Activated CD8-positive, alpha-beta T cell treated with anti-CD3 and anti-CD28 coated beads, Interleukin-2, amount 10 ng/mL, durations not matched to agents 7 days and 5 days (primary cell): ENCODE data around the gene XAGE1A. TPM values are rescaled to one million over a fixed set of nuclear protein-coding genes. Genes with fewer than 3 reads are reported as not detected.
"Not testable (repeated sequence)": the region's sequence is repeated elsewhere in the genome, so short reads cannot be mapped to it uniquely, and the experiment has no call there.

ENCODE experiments used
- ATAC-seq: fragments of 150-1000 bp; cut with Tn5 transposase; one replicate; pipeline ENCODE4 v1.10.0; 2021; ENCODE audit warnings: moderate library complexity
- CTCF ChIA-PET: fragments of 350-600 bp; sonication (Branson Sonifier 250); formaldehyde crosslinking; loops from one replicate; lab custom pipeline; 2021; ENCODE audit warnings: antibody characterized with exemption; lab: Charles Lee
- POLR2A ChIA-PET: fragments of 350-600 bp; sonication (Branson Sonifier 250); formaldehyde crosslinking; loops from one replicate; lab custom pipeline; 2021; ENCODE audit warnings: antibody characterized with exemption; lab: Charles Lee
- DNase-seq: peaks from one replicate; pipeline ENCODE4 v3.0.0-alpha.2; 2020
- H3K27ac Mint-ChIP-seq: one replicate; pipeline ENCODE4 v1.8.0; 2021; ENCODE audit warnings: mild to moderate bottlenecking, mixed read lengths
- H3K27me3 Mint-ChIP-seq: one replicate; pipeline ENCODE4 v1.8.0; 2021; ENCODE audit warnings: low read depth, mixed read lengths
- H3K36me3 Mint-ChIP-seq: one replicate; pipeline ENCODE4 v1.8.0; 2021; ENCODE audit warnings: low read depth, mixed read lengths
- H3K4me1 Mint-ChIP-seq: one replicate; pipeline ENCODE4 v1.8.0; 2021; ENCODE audit warnings: low read depth, mixed read lengths
- H3K4me3 Mint-ChIP-seq: one replicate; pipeline ENCODE4 v1.8.0; 2021; ENCODE audit warnings: mild to moderate bottlenecking, mixed read lengths
- H3K9me3 Mint-ChIP-seq: one replicate; pipeline ENCODE4 v1.8.0; 2022; ENCODE audit warnings: mixed read lengths; ENCODE audit not compliant: insufficient read depth
- total RNA-seq, 2 experiments: library from RNA; stranded (reverse); gene quantifications; one replicate each; pipeline ENCODE4 v1.2.3, GENCODE V29; 2021

XAGE1A gene
- total RNA-seq, 2 experiments from 2014 or later = not detected

GRCh38 chrX:52542311-52542710 is 46.7 kb downstream of the XAGE1A start:
- ATAC-seq = no peak
- no peak for DNase-seq

GRCh38 chrX:52544147-52544840 is 48.7 kb downstream of the XAGE1A start:
- no peak overlapping the region for H3K4me3 Mint-ChIP-seq
- H3K27me3 Mint-ChIP-seq = peaks cover 3% of the 10 kb centered on the region
- DNase-seq = no peak
- POLR2A ChIA-PET = no interaction called here
- no peaks in the 10 kb centered on the region for H3K36me3 Mint-ChIP-seq
- H3K9me3 Mint-ChIP-seq = no peaks in the 10 kb centered on the region
- H3K4me1 Mint-ChIP-seq = no peaks in the 10 kb centered on the region
- CTCF ChIA-PET = no interaction called here
- no peak overlapping the region for H3K27ac Mint-ChIP-seq
- no peak for ATAC-seq

More at GRCh38 chrX:52542311-52542710, 46.7 kb downstream of the XAGE1A start:
- H3K4me1 Mint-ChIP-seq = no peaks in the 10 kb centered on the region
- H3K27ac Mint-ChIP-seq = no peak overlapping the region
- no peaks in the 10 kb centered on the region for H3K9me3 Mint-ChIP-seq
- no peak overlapping the region for H3K4me3 Mint-ChIP-seq
- peaks cover 3% of the 10 kb centered on the region for H3K27me3 Mint-ChIP-seq
- POLR2A ChIA-PET = no interaction called here
- CTCF ChIA-PET = no interaction called here
- H3K36me3 Mint-ChIP-seq = no peaks in the 10 kb centered on the region

GRCh38 chrX:52548769-52549168 is 53.2 kb downstream of the XAGE1A start:
- H3K27ac Mint-ChIP-seq, H3K27me3 Mint-ChIP-seq, H3K4me1 Mint-ChIP-seq, H3K36me3 Mint-ChIP-seq, DNase-seq, H3K4me3 Mint-ChIP-seq, CTCF ChIA-PET, POLR2A ChIA-PET, ATAC-seq, H3K9me3 Mint-ChIP-seq: not testable (repeated sequence)

Other genes with a start within 250 kb of the XAGE1A start
- not detected for gene XAGE2, start 126.8 kb upstream of the XAGE1A start, total RNA-seq
- gene XAGE1B, start 21.3 kb downstream of the XAGE1A start, total RNA-seq = not detected
- not detected for gene SSX7, start 159.1 kb downstream of the XAGE1A start, total RNA-seq
- not detected for gene SSX2, start 211.4 kb downstream of the XAGE1A start, total RNA-seq